T-helper 9 cell (primary cell): ENCODE results near the gene GAMT.
"Not testable (repeated sequence)": the region's sequence is repeated elsewhere in the genome, so short reads cannot be mapped to it uniquely, and the experiment has no call there.

ENCODE experiments used
- DNase-seq: peaks from one replicate; pipeline ENCODE4 v3.0.0-alpha.2; 2020
- total RNA-seq, 2 donors: gene quantifications; one replicate each; lab custom pipeline; 2026; lab: John Stamatoyannopoulos, UW

Gene GAMT
- 3.6 to 6.4 reads per million in 2 donors for total RNA-seq

DNA sequence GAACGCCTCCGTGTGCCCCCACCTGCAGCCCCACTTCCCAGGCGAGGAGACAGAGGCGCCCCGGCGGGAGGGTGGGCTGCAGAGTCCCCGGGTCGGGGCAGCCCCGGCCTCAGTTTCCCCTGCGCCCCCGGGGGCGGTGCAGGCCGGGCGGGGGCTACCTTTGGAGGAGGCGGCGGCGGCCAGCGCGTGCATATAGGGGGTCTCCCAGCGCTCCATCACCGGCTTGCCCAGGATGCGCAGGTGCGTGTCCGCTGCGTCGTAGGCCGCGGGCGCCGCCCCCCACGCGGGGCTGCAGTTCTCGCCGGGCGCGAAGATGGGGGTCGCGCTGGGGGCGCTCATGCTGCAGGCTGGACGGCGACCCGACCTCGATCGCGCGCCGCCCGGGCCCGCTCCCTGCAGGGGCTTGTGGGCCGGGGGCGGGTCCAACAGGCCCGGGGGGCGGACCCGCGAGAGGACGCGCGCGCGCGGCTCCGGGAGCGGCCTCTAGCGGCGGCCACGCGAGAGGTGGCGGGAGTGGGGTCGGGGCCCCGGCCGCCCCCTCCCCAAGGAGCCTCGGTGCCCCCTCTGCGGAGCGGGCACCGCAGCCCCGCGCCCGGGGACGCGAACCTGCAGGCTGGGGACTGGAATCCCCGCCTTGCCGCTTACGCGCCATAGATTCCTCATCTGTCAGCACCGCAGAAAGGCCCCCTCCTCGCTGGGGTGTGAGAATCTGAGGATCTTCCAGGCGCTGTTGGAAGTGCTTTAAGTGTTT is at the start of gene GAMT:
GAMT (minus strand) TSS at position 405 of the 751 bp plus-strand sequence; CDS start at position 339, 66 bp downstream.
- DNase-seq = peak; percentile 46

DNA sequence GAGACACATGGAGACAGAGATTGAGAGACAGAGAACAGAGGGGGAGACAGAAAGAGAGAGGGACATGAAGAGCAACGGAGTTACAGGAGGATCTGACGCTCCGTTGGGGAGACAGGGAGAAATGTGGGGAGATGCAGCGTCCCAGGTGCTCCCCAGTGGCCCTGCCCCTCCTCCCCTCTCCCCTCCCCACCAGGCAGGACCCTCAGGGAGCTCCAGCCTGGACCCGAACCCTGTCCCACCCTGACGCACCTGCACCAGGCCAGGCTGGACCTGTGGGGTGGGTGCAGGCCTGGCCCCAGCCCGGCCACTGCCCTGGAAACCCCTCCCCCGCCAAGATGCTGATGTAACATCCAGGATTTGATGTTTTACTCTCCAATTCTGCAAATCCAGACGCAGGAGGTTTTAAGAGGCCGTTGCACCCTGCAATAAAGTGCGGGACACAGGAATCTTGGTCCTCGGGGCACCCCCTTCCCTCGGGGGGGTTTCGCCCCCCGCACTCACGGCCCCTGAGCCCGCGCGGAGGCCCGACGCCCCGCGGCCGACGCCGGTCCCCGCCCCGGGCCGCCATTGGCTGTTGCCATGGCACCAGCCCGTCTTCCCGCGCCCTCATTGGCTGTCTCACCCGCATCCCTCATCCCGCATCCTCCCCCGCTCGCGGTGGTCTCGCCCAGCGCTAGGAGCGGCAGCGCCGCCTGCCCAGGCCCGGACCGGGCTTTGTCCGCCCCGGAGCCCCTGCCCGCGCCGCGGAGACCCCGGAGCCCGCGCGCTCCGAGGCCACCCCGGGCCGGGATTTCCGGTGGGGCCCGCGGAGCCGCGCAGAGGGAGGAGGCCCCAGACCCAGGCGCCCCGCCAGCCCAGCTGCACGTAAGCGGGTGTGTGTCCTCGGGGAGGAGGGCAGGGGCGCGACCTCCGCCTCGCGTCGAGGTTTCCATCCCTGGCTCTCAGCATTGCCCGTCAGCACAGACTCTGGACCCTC is 48.4 kb upstream of the GAMT start, which contains the start of gene APC2:
APC2 (plus strand) TSS at position 655 of the 976 bp plus-strand sequence. CDS start 2,881 bp downstream, outside the sequence.
- no peak for DNase-seq

DNA sequence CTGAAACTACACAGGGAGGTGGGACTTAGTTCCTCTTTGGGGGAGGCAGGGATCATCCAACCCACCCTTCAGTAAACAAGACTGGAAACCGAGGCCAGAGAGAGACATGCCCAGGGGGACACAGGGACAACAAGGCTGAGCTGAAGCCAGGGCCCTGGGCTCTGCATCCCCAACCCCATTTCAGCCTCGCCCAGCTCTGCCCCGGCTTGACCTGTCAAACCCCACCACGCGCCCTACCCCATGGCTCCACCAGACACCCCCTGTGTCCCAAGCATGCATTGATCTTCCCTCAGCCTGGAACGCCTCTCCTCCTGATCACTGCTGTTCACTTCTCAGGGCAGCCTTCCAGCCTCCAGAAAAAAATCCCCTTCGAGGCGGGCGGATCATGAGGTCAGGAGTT is 46.6 kb upstream of the GAMT start:
- no peak for DNase-seq

DNA sequence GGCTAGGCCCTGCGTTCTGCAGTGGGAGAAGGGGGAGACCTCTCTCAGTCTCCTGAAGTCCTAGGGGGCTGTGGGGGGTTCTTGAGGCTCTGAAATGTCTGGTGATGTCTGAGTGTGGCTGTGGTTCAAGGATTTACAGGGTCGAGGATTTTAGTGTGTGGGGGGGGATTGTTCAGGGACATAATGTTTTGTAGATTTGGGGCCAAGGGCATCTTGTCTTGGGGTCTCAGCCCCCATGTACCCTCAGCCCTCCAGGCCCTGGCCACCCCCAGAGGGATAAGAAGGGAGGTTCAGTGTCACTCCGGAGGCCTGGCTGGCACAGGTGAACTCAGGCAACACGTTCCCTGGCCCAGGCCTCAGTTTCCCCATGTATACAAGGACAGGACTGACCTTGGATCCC is 46.2 kb upstream of the GAMT start:
- DNase-seq = no peak

DNA sequence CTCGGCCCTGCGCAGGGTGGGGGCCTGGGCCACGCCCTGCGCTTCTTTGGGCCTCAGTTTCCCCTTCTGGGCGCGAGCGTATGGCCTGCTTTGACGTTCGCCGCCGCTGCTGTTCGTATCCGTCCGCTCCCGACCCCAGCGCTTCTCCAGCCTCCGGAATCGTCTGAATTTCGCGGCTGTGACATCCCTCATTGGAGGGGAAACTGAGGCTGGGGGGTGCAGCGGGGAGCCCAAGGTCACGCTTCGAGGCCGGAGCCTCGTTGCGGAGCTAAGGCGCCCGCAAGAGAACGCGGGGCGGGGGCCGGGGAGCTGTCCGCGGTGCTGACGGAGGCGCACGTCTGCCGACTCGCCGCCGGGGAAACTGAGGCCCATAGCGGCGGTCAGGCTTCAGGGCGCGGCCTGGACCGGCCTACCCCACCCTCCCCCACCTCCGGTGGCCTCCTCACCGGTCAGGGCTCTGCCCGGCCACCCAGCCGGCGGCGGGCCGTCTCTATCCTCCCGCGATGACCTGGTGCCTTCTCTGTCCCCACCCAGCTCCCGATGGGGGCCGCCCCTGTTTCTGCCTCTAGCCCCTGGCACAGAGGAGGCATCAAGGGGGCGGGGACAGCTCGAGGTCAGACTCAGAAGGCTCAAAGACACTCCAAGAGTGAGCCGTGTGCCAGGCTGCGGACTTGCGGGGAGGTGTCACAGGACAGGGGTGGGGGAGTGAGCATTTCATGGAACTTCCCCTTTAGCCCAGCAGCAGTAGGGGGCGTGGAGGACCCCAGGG is 45.6 kb upstream of the GAMT start:
- DNase-seq = no peak

DNA sequence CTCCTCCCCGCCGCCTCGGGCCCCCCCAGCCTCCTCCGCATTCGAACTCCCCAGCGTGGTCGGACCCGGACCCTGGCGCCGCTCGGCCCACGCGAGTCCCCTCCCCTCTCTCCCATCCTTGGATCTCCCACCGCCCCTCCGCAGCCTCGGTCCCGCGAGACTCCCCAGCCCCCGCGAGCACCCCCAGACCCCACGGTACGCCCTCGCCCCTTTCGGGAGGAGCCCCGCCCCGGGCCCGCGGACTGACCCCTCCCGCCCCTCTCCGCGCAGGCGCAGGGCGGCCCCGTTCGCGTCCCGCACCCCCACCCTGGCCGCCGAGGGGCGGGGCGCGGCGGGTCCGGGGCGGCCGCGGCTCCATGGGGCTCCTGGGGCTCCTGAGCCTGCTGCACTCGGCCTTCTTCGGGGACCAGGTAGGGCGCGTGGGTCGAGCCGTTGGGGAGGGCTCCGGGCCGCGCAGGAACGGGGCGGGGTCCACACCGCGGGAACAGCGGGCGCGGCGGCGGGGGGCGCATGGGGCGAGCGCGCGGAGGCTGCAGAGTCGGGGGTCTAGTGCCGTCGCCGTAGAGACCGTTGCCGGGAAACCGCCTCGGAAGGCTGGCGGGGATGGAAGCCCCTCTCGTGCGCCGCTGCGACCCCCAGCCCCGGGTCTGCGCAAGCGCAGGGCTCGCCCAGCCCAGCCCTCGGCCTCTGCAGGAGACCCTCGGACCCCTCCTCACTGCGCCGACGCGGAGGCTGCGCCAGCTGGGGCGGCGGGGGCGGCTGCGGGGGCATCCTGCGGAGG is 44.8 kb upstream of the GAMT start:
- no peak for DNase-seq

DNA sequence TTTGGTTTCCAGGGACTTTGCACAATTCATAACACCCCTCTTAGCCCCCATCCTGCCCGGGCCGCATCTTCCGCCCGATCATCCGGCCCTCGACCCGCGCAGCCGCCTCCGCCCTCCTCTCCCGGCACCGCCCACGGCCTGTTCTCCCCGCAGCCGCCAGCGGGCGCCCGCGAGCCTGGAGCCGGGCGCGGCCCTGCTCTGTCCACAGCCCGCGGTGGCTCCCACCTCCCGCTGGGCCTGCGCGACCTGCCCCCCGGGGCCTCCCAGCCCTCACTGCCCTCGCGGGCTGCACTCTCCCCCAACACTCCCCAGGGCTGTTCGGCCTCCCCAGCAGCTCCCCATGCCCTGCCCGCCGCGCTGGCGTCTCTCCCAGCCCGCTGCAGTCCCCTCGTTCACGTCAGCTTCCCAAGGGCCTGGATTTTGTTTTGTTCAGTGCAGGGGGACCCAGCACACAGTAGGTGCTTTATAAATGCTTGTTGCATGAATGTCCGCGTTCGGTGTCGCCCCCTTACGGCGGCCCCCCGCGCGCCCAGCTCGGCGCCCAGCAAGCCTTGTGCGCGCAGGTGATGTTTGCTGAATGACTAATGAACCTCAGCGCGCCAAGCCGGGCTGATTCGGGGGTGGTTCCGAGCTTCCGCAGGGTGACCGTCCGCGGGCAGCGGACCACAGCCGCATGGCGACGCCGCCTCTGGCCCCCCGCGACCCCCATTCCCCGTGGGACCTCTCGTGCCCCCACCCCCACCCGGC is 44.0 kb upstream of the GAMT start:
- DNase-seq = peak; percentile 71

DNA sequence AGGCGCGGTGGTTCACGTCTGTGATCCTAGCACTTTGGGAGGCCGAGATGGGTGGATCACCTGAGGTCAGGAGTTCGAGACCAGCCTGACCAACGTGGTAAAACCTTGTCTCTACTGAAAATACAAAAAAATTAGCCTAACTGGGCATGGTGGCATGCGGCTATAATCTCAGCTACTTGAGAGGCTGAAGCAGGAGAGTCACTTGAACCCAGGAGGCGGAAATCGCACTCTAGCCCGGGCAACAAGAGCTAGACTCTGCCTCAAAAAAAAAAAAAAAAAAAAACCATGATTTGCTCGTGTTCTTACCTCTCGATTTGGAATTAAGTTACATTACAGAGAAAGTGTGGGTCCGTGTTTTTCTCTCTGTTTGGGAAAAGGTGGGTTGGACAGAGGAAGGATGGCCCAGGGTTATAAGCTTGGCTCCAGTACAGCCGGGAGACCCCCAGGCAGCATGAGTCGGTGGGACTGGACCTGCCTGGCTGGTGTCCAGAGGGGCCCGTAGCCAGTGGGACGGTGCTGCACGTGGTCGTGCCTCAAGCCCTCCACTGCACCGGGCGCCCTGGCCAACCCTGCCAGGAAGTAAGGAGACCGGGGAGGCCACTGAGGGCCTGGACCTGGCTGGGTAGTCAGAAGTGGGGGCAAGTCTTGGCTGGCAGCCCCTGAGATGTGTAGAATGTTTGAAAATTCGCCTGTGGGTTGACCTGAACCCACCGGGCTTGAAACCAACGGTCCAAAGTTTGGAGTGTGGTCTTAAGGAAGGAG is 40.5 kb upstream of the GAMT start:
- DNase-seq = no peak

DNA sequence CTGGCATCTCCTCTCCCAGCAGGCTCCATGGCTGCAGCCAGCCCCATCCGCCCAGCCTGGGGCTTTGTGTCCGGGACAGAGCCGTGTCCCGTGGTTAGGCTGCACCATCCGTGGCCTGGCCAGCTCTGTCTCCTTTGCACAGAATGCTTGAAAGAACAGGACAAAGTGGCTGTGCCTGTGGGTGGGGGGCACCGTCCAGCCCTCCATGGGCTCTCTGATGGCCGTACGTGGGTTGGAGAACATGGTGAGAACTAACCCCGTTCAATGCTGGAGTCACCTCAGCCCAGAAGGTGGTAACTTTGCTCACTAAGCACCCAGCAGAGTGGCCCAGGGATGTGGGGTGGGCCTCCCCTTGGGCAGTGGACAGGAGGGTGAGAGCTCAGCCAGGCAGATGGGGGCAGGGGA is 39.7 kb upstream of the GAMT start:
- no peak for DNase-seq

DNA sequence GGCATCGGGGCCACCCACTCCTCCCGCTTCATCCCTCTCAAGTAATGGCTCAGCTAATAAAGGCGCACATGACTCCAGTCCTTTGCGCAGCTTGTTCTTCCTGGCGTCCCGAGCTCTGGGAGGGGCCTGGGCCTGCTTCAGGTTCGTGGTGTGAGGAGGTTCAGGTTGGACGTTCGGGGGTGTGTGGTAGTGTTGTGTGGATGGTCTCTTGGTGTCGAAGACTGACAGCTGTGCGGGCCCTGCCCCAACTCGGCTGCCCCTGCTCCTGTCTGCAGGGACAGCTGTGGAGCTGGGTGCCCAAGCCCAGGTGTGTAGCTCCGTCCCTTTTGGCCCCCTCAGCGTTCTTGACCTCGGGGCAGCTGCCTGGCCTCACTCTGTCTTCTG is 39.1 kb upstream of the GAMT start:
- DNase-seq = no peak

DNA sequence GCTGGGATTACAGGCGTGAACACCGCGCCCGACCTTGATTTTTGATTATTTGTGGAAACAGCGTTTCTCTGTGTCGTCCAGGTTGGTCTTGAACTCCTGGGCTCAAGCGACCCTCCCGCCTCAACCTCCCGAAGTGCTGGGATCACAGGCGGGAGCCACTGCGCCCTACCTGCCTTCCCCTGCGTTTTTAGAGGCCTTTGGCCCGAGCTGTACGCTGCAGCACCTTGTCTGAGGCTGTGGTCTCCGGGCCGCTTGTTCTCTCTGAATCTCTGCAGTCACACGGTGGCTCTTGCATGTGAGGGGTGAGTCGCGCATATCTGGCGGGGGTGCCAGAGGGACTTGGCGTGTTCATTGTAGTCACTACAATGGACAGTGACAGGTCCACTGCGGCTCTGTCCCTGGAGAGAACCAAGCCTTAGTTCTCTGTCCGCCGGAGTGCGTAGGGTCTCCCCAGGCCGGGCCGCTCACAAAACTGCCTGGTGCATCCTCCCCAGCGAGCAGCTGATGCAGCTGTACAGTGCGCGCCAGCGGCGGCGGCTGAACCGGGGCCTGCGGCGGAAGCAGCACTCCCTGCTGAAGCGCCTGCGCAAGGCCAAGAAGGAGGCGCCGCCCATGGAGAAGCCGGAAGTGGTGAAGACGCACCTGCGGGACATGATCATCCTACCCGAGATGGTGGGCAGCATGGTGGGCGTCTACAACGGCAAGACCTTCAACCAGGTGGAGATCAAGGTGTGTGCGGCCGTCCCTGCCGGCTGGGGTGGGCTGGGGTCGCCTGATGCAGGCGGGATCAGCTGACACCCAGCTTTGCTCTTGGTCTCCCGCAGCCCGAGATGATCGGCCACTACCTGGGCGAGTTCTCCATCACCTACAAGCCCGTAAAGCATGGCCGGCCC is 38.4 kb upstream of the GAMT start:
- DNase-seq = not testable (repeated sequence)

DNA sequence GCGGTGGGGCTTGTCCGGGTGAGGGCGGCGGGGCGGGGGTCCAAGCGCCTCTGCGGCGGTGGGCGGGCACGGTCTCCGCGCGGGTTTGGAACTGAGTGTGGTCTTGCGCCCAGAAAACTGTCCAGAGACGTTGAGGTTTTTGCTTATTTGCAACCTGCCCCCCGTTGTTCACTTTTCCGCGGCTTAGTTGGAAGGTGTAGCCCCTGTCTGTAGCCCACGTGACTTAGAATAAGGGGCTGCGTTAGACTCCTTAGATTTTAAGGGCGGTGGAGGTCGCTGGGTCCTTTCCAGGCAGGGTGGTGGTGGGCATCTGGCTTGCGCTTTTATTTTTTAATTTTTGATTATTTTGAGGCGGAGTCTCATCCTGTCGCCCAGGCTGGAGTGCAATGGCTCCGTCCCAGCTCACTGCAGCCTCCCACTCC is 37.6 kb upstream of the GAMT start:
- no peak for DNase-seq

DNA sequence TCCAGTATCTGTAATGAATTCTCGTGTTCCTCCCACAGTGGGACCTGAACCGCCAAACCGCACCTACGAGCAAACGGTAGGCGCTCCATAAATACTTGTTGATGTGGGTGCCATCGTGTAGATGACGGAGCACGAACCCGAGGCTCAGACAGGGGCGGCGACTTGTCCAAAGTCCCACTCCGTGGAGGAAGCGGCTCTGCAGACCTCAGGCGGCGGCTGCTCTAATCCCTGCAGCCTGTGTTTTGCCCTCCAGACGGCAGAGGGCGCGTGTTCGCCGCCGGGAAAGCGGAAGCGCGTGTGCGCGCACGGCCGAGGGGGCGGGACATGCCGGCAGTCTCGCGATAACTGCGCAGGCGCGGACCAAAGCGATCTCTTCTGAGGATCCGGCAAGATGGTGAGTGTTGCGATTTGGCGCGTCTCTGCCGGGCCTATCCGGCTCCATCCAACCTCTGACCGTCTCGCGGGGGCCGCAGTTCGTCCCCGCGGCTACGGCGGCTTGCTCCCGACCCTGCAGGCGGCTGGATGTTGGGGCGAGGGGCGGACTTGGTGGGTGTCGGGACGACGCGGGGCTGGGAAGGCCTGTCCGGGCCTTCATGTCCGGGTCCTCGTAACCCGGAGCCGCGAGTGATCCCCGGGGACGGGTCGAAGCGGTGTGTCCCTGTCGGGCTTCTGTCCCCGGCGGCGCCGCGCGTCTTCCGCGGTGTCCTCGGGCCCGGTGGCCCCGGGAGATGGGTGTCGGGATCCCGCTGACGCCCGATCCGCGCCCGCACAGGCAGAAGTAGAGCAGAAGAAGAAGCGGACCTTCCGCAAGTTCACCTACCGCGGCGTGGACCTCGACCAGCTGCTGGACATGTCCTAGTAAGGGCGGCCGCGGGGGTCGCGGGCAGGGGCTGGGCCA is 36.9 kb upstream of the GAMT start, which contains the start of gene RPS15:
RPS15 (plus strand) TSS at position 362 of the 898 bp plus-strand sequence; CDS start at position 392, 30 bp downstream.
- peak; percentile 95 for DNase-seq

DNA sequence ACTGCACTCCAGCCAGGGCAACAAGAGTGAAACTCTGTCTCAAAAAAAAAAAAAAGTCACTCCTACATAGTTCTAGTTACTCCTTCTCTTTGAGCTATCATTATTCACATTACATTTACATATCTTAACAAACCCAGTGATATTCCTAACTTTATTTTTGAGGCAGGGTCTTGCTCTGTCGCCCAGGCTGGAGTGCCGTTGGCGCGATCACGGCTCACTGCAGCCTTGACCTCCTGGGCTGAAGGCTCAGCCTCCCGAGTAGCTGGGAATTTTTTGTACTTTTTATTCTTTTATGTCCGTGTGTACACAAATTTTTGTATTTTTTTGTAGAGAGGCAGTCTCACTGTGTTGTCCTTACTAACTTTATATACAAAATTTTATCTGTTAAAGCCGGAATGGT is 36.3 kb upstream of the GAMT start:
- DNase-seq = no peak

DNA sequence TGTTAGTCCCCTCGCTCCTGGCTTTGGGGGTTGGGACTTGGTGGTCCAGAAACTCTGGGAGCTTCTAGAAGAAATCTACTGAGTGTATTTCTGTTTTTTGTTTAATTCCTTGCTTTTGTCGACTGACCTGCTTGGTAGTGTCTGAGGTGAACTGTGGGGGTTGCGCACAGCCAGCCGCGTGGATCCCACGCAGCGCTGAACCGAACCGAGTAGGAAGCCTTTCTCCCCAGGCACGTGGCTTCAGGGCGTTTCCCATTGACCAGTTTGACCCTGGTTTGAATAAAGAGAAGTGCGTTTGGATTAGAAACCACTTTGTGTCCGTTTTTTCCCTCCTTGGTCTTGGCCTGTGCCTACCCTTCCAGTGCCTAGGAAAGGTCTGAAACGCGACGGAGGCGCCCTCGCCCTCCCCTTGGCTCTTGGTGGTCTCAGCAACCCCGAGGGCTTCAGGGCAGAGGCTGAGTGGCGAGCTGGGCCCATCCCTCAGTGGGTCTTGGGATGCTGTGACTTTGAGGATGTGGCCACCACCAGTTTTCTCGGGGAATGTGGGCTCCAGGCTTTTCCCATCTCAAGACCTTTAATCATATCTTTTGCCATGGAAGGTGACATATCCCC is 34.1 kb upstream of the GAMT start:
- no peak for DNase-seq

DNA sequence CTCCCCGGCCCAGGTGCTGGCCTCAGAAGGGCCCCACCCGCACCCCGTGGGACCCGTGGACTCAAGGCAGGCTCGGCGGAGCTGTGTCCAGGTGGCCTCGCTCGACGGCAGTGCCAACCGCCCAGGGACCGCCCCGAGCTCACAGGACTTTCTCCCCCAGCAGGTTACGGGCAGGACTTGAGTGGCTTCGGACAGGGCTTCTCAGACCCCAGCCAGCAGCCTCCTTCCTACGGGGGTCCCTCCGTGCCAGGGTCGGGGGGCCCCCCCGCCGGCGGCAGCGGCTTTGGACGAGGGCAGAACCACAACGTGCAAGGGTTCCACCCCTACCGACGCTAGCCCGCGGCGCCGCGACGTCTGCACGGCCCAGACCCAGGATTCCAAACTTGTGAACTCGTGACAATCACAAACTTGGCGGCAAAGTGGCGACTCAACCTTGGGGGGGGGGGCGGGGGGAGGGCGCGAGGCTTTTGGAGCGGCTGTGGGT is 33.3 kb upstream of the GAMT start:
- DNase-seq = no peak

DNA sequence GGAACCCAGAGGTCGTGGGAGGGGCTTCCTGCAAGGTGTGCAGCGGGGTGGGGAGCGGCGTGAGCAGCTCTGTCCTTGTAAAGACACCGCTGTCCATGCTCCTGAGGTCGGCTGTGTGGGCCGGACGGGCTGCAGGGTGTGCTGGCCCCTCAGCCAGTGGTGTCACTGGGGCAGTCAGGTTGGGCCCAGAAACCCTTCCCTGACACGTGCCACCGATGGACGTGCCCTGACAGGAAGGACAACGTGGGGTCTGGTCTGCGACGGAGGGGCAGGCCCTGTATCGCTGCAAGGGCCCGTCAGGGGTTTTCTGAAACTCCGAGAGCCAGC is 32.7 kb upstream of the GAMT start:
- no peak for DNase-seq
